Esophagus muscularis mucosa (tissue), 4 donors: Measurements from ENCODE around the gene NGDN. TPM values are rescaled to one million over a fixed set of nuclear protein-coding genes. Genes with fewer than 3 reads are reported as not detected.

Experiments used
- DNase-seq: peaks from one replicate; pipeline ENCODE4 v3.0.0-alpha.2; 2017; ENCODE audit errors: extremely low spot score
- H3K27ac ChIP-seq, 4 donors: fragments of 200-600 bp; sonication (generic); replicated peaks in 1 of 4; 1 replicate in 3 of 4; 2 replicates in 1 of 4; pipeline ENCODE4 v1.5.1; 2016 to 2019; ENCODE audit warnings: mild to moderate bottlenecking in 1 of 4
- H3K27me3 ChIP-seq, 4 donors: fragments of 200-600 bp; sonication (generic); one replicate each; pipeline versions ENCODE4 v1.5.1 to v1.6.0; 2016 to 2019
- H3K36me3 ChIP-seq, 4 donors: fragments of 200-600 bp; sonication (generic); one replicate each; pipeline ENCODE4 v1.5.1; 2016 to 2019
- H3K4me1 ChIP-seq, 4 donors: fragments of 200-600 bp; sonication (generic); one replicate each; pipeline ENCODE4 v1.5.1; 2016 to 2019
- H3K4me3 ChIP-seq, 4 donors: fragments of 200-600 bp; sonication (generic); 1 replicate in 2 of 4; 2 replicates in 2 of 4; pipeline ENCODE4 v1.5.1; 2016 to 2019; ENCODE audit warnings: mild to moderate bottlenecking in 4 of 4, moderate library complexity in 1 of 4
- H3K9me3 ChIP-seq, 4 donors: fragments of 200-600 bp; sonication (generic); 1 replicate in 3 of 4; 2 replicates in 1 of 4; pipeline ENCODE4 v1.5.1; 2016 to 2019
- CTCF ChIP-seq, 3 experiments: fragments of 200-600 bp in 2 of 3; fragments of 450-650 bp in 1 of 3; sonication (generic) in 2 of 3; IDR thresholded peaks; one replicate each; pipeline ENCODE4 v1.5.1; 2017 to 2019; ENCODE audit warnings: antibody characterized with exemption in 3 of 3, mild to moderate bottlenecking in 2 of 3, moderate library complexity in 1 of 3
- EP300 ChIP-seq: sonication (generic); formaldehyde crosslinking; IDR thresholded peaks from one replicate; pipeline ENCODE4 v1.6.1; 2017; ENCODE audit warnings: antibody characterized with exemption
- POLR2A ChIP-seq: fragments of 450-650 bp; IDR thresholded peaks from one replicate; pipeline ENCODE4 v1.6.1; 2017; ENCODE audit warnings: antibody characterized with exemption, moderate library complexity, mild to moderate bottlenecking, low read depth
- POLR2AphosphoS5 ChIP-seq, 2 donors: sonication (generic); formaldehyde crosslinking; IDR thresholded peaks; one replicate each; pipeline ENCODE4 v1.6.1; 2017; ENCODE audit warnings: antibody characterized with exemption in 2 of 2
- WGBS: methylation state at CpG from one replicate; pipeline ENCODE4 v1.1.5; 2018; 5-methylcytosine and 5-hydroxymethylcytosine counted together
- intact Hi-C: fragments of 100-400 bp; cut with DNase I; formaldehyde crosslinking; loops from one replicate; pipeline ENCODE4 v1.15.1; 2023
- total RNA-seq, 4 donors: library from RNA; depleted of rRNA; stranded (reverse); fragments of >200 nt; gene quantifications; one replicate each; pipeline versions ENCODE4 v1.1.0 to v1.2.1, GENCODE V29; 2016

Gene NGDN
- total RNA-seq, 4 donors from 2014 or later = 21.6 to 43.2 (median 34.0) TPM

GRCh38 chr14:23517650-23518326 is 48.3 kb downstream of the NGDN start:
- intact Hi-C loops = no loop called here
- H3K4me1 ChIP-seq = peaks cover 0 to 6% (median 0%) of the 10 kb centered on the region in 4 donors
- no peak overlapping the region for H3K4me3 ChIP-seq
- no peaks in the 10 kb centered on the region for H3K36me3 ChIP-seq
- TF ChIP-seq EP300 (no peak), POLR2A (no peak), CTCF (IDR thresholded peaks at IDR 0.05) (no peak), POLR2AphosphoS5 (IDR thresholded peaks at IDR 0.05) (no peak)
- no peaks in the 10 kb centered on the region for H3K27me3 ChIP-seq
- no peak for DNase-seq
- no peak overlapping the region for H3K27ac ChIP-seq
- 70% methylated on average over 6 of the region's 6 CpGs for WGBS
- no peaks in the 10 kb centered on the region for H3K9me3 ChIP-seq

- TF ChIP-seq POLR2AphosphoS5 (IDR thresholded peaks at IDR 0.05) = no peak
- no peak for TF ChIP-seq EP300
- TF ChIP-seq CTCF (IDR thresholded peaks at IDR 0.05) = no peak
- TF ChIP-seq POLR2A = no peak
- Histone ChIP-seq H3K9me3 (no peaks in the 10 kb centered on the region), H3K4me1 (no peaks in the 10 kb centered on the region), H3K36me3 (no peaks in the 10 kb centered on the region), H3K27ac (no peak overlapping the region), H3K27me3 (no peaks in the 10 kb centered on the region), H3K4me3 (no peak overlapping the region)
- 68% methylated on average over 4 of the region's 4 CpGs for whole genome bisulfite sequencing
- DNase-seq = no peak
- intact Hi-C loops = no loop called here
Measured at GRCh38 chr14:23518709-23519108, 49.2 kb downstream of the NGDN start.

- intact Hi-C loops = no loop called here
- TF ChIP-seq POLR2AphosphoS5 (IDR thresholded peaks at IDR 0.05) (no peak), POLR2A (no peak), EP300 (no peak), CTCF (IDR thresholded peaks at IDR 0.05) (no peak)
Measured at GRCh38 chr14:23520899-23521533, 51.5 kb downstream of the NGDN start.

GRCh38 chr14:23521785-23522640 is 52.5 kb downstream of the NGDN start:
- Histone ChIP-seq H3K27me3 (no peaks in the 10 kb centered on the region), H3K27ac (no peak overlapping the region), H3K4me1 (no peaks in the 10 kb centered on the region), H3K4me3 (no peak overlapping the region), H3K36me3 (peaks cover 0 to 22% (median 4%) of the 10 kb centered on the region in 4 donors), H3K9me3 (no peaks in the 10 kb centered on the region)
- intact Hi-C loops = no loop called here
- DNase-seq = no peak
- TF ChIP-seq POLR2A (no peak), POLR2AphosphoS5 (IDR thresholded peaks at IDR 0.05) (no peak), CTCF (IDR thresholded peaks at IDR 0.05) (no peak), EP300 (no peak)
- WGBS = 83% methylated on average over 17 of the region's 20 CpGs

More at GRCh38 chr14:23520899-23521533, 51.5 kb downstream of the NGDN start:
- Histone ChIP-seq H3K4me3 (no peak overlapping the region), H3K9me3 (no peaks in the 10 kb centered on the region), H3K27me3 (no peaks in the 10 kb centered on the region), H3K27ac (no peak overlapping the region), H3K36me3 (peaks cover 0 to 14% (median 3%) of the 10 kb centered on the region in 4 donors), H3K4me1 (no peaks in the 10 kb centered on the region)
- 85% methylated on average over 14 of the region's 14 CpGs for whole genome bisulfite sequencing
- no peak for DNase-seq
